ENCODE data around the gene GNAQ. TPM values are rescaled to one million over a fixed set of nuclear protein-coding genes. Genes with fewer than 3 reads are reported as not detected.

GNAQ gene
- total RNA-seq, 2 donors from 2014 or later, result 13.4 to 17.8 TPM

DNA sequence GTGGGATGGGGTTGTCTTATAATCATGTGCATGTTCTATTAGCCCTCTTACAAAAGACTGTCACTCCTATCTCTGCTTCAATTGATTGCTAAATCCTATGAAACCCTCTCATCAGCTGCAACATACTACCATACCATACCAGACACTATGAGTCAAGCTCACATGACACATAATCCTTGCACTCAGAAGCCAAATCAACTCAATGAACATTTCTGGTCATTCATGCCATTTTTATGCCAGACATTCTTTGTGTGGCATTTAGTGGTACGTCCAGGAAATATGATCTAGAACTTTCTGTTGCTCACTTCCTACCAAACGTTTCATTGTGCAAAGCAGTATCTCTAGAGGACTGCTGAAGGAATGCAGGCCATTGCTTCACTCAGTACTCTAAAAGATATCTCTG lies 224.3 kb downstream of the GNAQ start:
- H3K4me1 ChIP-seq, result peaks cover 0 to 13% of the 10 kb centered on the region in 2 donors
- H3K27ac ChIP-seq, result no peak overlapping the region
- no peak overlapping the region for H3K4me3 ChIP-seq
- TF ChIP-seq, protein P1, sequence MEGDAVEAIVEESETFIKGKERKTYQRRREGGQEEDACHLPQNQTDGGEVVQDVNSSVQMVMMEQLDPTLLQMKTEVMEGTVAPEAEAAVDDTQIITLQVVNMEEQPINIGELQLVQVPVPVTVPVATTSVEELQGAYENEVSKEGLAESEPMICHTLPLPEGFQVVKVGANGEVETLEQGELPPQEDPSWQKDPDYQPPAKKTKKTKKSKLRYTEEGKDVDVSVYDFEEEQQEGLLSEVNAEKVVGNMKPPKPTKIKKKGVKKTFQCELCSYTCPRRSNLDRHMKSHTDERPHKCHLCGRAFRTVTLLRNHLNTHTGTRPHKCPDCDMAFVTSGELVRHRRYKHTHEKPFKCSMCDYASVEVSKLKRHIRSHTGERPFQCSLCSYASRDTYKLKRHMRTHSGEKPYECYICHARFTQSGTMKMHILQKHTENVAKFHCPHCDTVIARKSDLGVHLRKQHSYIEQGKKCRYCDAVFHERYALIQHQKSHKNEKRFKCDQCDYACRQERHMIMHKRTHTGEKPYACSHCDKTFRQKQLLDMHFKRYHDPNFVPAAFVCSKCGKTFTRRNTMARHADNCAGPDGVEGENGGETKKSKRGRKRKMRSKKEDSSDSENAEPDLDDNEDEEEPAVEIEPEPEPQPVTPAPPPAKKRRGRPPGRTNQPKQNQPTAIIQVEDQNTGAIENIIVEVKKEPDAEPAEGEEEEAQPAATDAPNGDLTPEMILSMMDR (IDR thresholded peaks at IDR 0.05), result no peak
- no peaks in the 10 kb centered on the region for H3K36me3 ChIP-seq
- H3K9me3 ChIP-seq, result no peaks in the 10 kb centered on the region
- no peaks in the 10 kb centered on the region for H3K27me3 ChIP-seq
- no peak for DNase-seq (ENCODE audit: low spot score)

DNA sequence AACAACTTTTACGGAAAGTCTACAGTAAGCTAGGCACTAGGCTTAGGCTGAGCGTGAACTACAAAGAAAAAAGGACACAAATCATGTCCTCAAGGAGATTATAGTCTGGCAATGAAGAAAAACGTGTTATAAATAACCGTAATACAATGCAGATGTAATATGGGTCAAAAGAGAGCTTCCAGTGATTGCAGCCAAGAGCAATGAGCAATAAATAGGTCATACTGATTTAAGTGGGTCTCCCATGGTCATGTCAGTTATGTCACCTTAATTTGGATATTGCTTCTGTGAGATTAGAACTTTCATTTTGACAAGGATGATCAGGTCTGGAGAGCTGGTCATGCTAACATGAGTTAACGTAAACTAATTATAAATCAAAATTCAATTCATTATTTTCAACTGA lies 224.9 kb downstream of the GNAQ start:
- H3K27me3 ChIP-seq, result no peaks in the 10 kb centered on the region
- H3K36me3 ChIP-seq, result no peaks in the 10 kb centered on the region
- TF ChIP-seq, protein P1 (IDR thresholded peaks at IDR 0.05), result no peak
- no peak for DNase-seq (ENCODE audit: low spot score)
- H3K4me3 ChIP-seq, result no peak overlapping the region
- peaks cover 0 to 13% of the 10 kb centered on the region in 2 donors for H3K4me1 ChIP-seq
- no peak overlapping the region for H3K27ac ChIP-seq
- H3K9me3 ChIP-seq, result no peaks in the 10 kb centered on the region

DNA sequence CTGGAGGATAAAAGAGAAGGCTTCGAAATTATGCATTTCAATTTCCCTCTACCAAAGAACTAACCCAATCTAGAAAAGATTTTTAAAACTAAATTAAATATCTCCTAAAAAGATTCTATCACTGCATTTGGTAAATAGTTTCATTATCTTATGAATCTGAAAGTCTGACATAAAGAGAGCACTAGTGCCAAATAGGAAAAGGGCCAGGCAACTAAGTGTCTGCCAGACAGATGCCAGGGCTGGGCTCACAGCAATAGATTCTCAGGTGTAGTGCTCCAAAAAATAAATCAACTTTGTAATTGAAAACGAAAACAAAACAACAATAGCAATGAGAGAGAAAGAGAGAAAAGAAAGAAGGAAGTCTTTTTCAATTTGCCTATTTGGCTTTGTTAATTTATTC lies 225.8 kb downstream of the GNAQ start:
- Histone ChIP-seq H3K4me3 (no peak overlapping the region), H3K27ac (no peak overlapping the region), H3K4me1 (peaks cover 0 to 13% of the 10 kb centered on the region in 2 donors), H3K9me3 (no peaks in the 10 kb centered on the region), H3K27me3 (no peaks in the 10 kb centered on the region), H3K36me3 (no peaks in the 10 kb centered on the region)
- DNase-seq (ENCODE audit: low spot score), result no peak
- TF ChIP-seq, protein P1 (IDR thresholded peaks at IDR 0.05), result no peak

DNA sequence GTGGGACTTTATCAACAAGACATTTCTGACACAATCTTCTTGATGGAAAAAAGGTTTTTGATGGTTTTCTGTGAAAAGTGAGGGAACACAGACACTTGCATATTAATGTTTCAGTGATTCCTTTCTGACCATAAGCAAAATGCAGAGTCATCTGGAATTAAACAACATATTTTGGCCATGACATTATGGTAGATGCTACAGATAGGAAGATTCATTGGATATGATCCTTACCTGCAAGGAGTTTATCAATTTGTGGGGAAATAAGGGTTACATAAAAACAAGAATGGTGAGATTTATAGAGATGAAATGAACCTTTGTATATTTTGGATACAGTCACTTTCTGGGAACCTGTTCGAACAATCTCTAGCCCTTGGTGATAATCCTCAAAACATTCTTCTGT lies 228.2 kb downstream of the GNAQ start:
- Histone ChIP-seq H3K27me3 (no peaks in the 10 kb centered on the region), H3K27ac (no peak overlapping the region), H3K4me1 (peaks cover 0 to 13% of the 10 kb centered on the region in 2 donors), H3K36me3 (no peaks in the 10 kb centered on the region), H3K4me3 (no peak overlapping the region), H3K9me3 (no peaks in the 10 kb centered on the region)
- no peak for DNase-seq (ENCODE audit: low spot score)
- TF ChIP-seq, protein P1 (IDR thresholded peaks at IDR 0.05), result no peak

DNA sequence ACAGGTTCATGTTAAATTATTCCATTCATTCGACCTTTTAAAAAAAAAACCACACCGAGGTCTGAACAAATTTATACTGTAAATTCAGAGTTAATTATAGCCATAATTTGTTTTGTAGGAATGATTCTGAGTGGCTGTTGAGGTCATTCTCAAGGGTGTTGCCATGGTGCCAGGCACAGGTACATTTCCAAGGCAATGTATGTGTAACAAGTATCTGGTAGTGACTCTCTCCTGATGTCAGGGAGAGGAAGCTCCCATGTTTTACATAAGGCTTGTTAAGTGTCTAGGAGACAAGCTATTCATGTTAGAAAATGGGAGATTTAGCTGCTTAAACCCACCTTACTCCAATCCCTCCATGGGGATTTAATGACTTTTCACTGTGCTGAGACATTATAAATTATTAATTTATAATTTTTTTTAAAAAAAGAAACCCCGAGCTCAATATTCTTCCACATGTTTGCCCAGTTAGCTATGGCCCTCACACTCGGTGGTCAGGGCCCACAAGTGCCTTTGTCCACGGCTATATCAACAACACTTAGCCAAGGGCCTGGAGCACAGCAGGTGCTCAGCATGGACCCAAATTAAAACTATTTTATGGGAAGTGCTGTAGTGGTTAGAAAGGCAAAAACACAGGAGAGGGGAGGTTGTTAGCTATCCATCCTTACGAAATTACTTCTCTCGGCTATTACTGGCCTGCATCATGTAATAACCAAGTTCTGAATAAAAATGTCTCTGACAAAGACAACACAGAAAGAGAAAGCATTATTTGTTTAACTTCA lies 228.9 kb downstream of the GNAQ start:
- no peaks in the 10 kb centered on the region for H3K36me3 ChIP-seq
- no peak overlapping the region for H3K4me3 ChIP-seq
- peaks cover 0 to 6% of the 10 kb centered on the region in 2 donors for H3K4me1 ChIP-seq

More for the DNA sequence above, 228.9 kb downstream of the GNAQ start:
- TF ChIP-seq, protein P1 (IDR thresholded peaks at IDR 0.05), result no peak
- Histone ChIP-seq H3K9me3 (no peaks in the 10 kb centered on the region), H3K27me3 (no peaks in the 10 kb centered on the region), H3K27ac (no peak overlapping the region)
- no peak for DNase-seq (ENCODE audit: low spot score)
